ENCODE measurements around the gene ASTN2. TPM values are rescaled to one million over a fixed set of nuclear protein-coding genes. Genes with fewer than 3 reads are reported as not detected.
A peak's percentile ranks its signal among the peaks of the same experiment; 100 is the strongest.

Gene ASTN2
- total RNA-seq, 1 experiment from 2014 or later = 1.8 TPM

DNA sequence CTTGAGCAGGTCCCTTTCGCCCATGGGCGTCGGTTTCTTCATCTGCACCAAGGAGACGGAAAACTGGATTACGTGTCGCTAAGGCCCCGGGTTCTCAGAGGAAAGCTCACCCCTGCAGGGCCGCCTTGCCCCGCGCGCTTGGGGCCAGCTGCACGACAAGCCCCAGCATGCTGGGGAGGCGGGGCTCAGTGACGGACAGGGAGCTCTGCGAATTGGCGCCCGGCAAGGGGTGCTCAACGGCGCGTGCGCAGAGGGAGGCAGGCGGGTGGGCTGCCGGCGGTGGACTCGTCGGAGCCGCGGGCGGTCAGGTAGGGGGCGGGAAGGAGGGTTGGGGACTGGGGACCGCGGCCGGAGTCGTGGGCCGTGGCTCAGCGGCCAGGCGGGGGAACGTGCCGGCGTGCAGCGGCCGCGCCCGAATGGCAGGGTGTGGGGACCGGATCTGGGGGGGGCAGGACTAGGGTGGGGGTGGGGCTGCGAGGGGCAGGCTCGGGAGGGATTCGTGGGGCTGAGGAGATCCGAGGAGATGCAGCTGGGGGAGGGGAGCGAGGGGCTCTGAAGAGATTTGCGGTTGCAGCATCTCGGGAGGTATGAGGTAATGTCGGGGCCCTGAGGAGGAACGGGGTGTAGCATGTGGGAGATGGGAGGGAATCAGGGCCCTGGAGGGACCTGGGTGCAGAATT is 727.6 kb downstream of the ASTN2 start, which contains the start of gene TRIM32:
Gene TRIM32 (plus strand): TSS at position 232 of the 680 bp plus-strand sequence. CDS start 10,438 bp downstream, outside the sequence.
- H3K4me3 ChIP-seq = peak within 1 kb of the TSS; percentile 49
- DNase-seq (ENCODE audit: low read depth in 1 of 2, low spot score in 2 of 2) = peak; percentile 80 to 90
- peaks cover 41% of the 10 kb centered on the region for H3K4me1 ChIP-seq (replicated peaks)
- H3K36me3 ChIP-seq = peaks cover 12% of the 10 kb centered on the region
- peak within 1 kb of the TSS; percentile 52; the same call in 1 of the 2 replicates for H3K27ac ChIP-seq
- no peaks in the 10 kb centered on the region for H3K27me3 ChIP-seq (replicated peaks)
- H3K9me3 ChIP-seq (replicated peaks) = no peaks in the 10 kb centered on the region

DNA sequence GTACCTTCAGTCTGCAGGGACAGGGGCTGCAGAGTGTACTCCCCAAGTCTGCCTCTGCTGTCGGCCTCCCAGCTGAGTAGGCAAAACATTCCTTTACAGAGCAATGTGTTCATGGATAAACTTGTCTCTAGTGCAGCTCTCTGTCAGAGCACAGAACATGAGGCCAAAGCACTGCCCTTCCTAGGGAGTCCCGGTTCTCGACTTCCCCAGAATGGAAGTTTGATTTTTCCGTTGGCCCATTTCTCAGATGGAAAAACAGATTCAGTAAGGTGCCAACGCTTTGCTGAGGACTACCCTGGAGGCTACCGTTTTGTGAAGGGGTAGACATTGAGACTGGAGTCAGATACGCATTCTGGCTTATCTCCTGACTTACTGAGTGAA is 728.2 kb downstream of the ASTN2 start:
- H3K4me3 ChIP-seq = peak overlapping the region; percentile 49
- no peak for DNase-seq (ENCODE audit: low read depth in 1 of 2, low spot score in 2 of 2)
- H3K36me3 ChIP-seq = peaks cover 10% of the 10 kb centered on the region
- peak overlapping the region; percentile 52; the same call in 1 of the 2 replicates for H3K27ac ChIP-seq
- no peaks in the 10 kb centered on the region for H3K27me3 ChIP-seq (replicated peaks)
- no peaks in the 10 kb centered on the region for H3K9me3 ChIP-seq (replicated peaks)
- H3K4me1 ChIP-seq (replicated peaks) = peaks cover 41% of the 10 kb centered on the region

DNA sequence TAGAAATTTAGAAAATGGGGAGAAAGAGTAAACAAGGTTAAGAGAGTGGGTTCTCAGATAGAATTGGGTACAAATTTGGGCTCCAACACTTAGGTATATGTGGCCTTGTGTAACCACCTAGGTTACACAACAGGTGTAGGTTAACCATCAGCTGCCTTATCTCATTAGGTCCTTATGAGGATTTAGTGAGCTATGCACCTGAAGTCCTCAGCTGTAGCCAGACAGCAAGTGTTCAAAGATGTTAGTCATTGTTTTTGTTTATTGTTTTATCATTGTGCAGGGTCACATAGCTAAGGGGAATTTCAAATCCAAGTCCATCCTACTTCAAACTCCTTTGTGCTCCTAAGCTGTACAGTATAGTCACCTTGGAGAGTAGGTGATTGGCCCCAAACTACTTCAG is 728.7 kb downstream of the ASTN2 start:
- H3K4me1 ChIP-seq (replicated peaks) = peaks cover 38% of the 10 kb centered on the region
- no peak overlapping the region for H3K27ac ChIP-seq
- no peaks in the 10 kb centered on the region for H3K27me3 ChIP-seq (replicated peaks)
- H3K4me3 ChIP-seq = no peak overlapping the region
- no peaks in the 10 kb centered on the region for H3K9me3 ChIP-seq (replicated peaks)
- peak in 1 of 2 experiments; percentile 11 for DNase-seq (ENCODE audit: low read depth in 1 of 2, low spot score in 2 of 2)
- peaks cover 8% of the 10 kb centered on the region for H3K36me3 ChIP-seq

DNA sequence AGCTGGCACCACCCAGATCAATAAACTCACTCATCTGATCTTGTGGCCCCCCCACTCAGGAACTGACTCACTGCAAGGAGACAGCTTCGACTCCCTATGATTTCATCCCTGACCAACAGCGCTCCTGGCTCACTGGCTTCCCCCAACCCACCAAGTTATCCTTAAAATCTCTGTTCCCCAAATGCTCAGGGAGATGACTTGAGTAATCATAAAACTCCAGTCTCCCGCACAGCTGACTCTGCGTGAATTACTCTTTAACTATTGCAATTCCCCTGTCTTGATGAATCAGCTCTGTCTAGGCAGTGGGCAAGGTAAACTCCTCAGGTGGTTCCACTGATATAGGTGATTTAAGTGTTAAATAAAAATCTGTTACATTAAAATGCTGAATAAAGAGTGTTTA is 729.7 kb downstream of the ASTN2 start:
- Histone ChIP-seq H3K27ac (no peak overlapping the region), H3K36me3 (peaks cover 1% of the 10 kb centered on the region; the same call in 1 of the 2 replicates), H3K4me3 (no peak overlapping the region), H3K4me1 (replicated peaks) (peaks cover 30% of the 10 kb centered on the region), H3K9me3 (replicated peaks) (no peaks in the 10 kb centered on the region), H3K27me3 (replicated peaks) (no peaks in the 10 kb centered on the region)
- no peak for DNase-seq (ENCODE audit: low read depth in 1 of 2, low spot score in 2 of 2)

- Histone ChIP-seq H3K36me3 (no peaks in the 10 kb centered on the region), H3K27me3 (replicated peaks) (no peaks in the 10 kb centered on the region), H3K4me1 (replicated peaks) (peaks cover 19% of the 10 kb centered on the region), H3K27ac (no peak overlapping the region), H3K4me3 (no peak overlapping the region), H3K9me3 (replicated peaks) (no peaks in the 10 kb centered on the region)
- DNase-seq (ENCODE audit: low read depth in 1 of 2, low spot score in 2 of 2) = no peak
Observed at GRCh38 chr9:116683535-116683934, 731.3 kb downstream of the ASTN2 start.

DNA sequence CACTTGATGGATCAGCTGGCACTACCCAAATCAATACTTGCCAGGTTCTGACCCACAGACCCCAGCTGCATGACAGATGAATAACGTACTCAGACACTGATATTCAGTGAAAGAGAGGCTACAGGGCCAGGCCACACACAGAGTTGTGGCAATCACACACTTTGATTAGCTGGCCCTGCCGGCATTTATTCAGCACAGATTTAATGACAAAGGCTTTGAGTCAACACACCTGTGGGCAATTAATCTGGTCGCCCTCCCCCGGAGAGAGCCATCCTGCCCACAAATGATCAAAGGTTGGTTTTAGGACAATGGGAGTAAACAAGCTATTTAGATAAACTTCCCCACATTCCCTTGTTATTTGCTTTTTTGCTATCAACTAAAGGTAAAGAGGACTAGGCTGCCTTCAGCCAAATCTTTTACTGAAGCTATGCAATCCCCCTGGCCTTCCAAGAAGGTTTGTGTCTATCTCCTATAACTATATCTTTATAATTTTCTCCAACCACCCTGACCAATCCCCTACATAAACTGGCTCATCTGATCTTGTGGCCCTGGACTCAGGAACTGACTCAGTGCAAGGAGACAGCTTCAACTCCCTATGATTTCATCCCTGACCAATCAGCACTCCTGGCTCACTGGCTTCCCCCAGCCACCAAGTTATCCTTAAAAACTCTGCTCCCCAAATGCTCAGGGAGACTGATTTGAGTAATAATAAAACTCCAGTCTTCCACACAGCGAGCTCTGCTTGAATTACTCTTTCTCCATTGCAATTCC is 740.5 kb downstream of the ASTN2 start:
- H3K9me3 ChIP-seq (replicated peaks) = no peaks in the 10 kb centered on the region
- DNase-seq (ENCODE audit: low read depth in 1 of 2, low spot score in 2 of 2) = no peak
- H3K4me1 ChIP-seq (replicated peaks) = peaks cover 6% of the 10 kb centered on the region
- no peaks in the 10 kb centered on the region for H3K27me3 ChIP-seq (replicated peaks)
- no peak overlapping the region for H3K27ac ChIP-seq
- H3K4me3 ChIP-seq = no peak overlapping the region
- H3K36me3 ChIP-seq = no peaks in the 10 kb centered on the region

- Histone ChIP-seq H3K27ac (no peak overlapping the region), H3K27me3 (replicated peaks) (no peaks in the 10 kb centered on the region), H3K36me3 (no peaks in the 10 kb centered on the region), H3K9me3 (replicated peaks) (no peaks in the 10 kb centered on the region), H3K4me3 (no peak overlapping the region), H3K4me1 (replicated peaks) (peaks cover 10% of the 10 kb centered on the region)
- DNase-seq (ENCODE audit: low read depth in 1 of 2, low spot score in 2 of 2) = no peak
Observed at GRCh38 chr9:116673375-116673774, 741.5 kb downstream of the ASTN2 start.

DNA sequence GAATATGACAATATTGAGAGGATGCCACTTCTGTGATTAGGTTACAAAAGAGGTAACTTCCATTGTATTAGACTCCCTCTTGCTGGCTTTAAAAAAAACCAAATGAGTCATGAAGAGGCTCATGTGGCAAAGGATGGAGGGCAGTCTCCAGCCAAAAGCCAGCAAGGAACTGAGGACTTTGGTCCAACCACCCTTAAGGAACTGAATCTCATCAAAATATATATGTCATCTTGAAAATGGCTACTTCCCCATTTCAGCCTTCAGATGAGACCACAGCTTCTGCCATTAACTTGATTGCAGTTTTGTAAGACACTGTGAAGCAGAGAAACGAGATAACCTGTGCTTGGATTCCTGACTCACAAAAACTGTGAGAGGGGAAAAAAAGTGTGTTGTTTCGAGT is 743.3 kb downstream of the ASTN2 start:
- no peak for DNase-seq (ENCODE audit: low read depth in 1 of 2, low spot score in 2 of 2)
- peaks cover 10% of the 10 kb centered on the region for H3K4me1 ChIP-seq (replicated peaks)
- no peak overlapping the region for H3K4me3 ChIP-seq
- H3K36me3 ChIP-seq = no peaks in the 10 kb centered on the region
- H3K9me3 ChIP-seq (replicated peaks) = no peaks in the 10 kb centered on the region
- H3K27ac ChIP-seq = no peak overlapping the region
- no peaks in the 10 kb centered on the region for H3K27me3 ChIP-seq (replicated peaks)

DNA sequence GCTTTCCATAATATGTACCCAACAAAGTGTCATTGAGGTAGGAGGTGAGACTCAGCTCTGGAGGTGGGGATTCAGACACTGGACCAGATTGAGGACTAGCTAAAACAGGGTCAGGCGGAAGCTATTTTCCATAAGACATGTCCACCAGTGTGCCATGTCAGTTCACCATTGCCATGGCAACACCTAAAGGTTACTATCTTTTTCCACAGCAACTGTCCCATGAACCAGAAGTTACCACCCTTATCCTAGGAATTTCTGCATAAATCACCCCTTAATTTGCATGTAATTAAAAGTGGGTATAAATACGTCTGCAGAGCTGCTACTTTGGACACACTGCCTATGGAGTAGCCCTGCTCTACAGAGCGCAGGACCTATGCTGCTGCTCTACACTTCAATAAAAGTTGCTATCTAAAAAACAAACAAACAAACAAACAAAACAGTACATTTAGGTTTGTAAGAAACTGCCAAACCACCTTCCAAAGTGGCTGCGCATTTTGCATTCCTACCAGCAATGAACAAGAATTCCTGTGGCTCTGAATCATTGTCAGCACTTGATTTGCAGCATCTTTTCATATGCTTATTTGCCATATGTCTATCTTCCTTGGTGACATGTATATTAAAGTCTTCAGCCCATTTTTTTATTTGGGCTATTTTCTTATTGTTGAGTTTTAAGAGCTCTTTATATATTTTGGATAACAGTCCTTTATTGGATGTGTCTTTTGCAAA is 745.7 kb downstream of the ASTN2 start:
- no peak overlapping the region for H3K4me3 ChIP-seq
- H3K4me1 ChIP-seq (replicated peaks) = peaks cover 9% of the 10 kb centered on the region
- peak in 1 of 2 experiments; percentile 7 for DNase-seq (ENCODE audit: low read depth in 1 of 2, low spot score in 2 of 2)
- H3K27me3 ChIP-seq (replicated peaks) = no peaks in the 10 kb centered on the region
- no peaks in the 10 kb centered on the region for H3K36me3 ChIP-seq
- no peaks in the 10 kb centered on the region for H3K9me3 ChIP-seq (replicated peaks)
- no peak overlapping the region for H3K27ac ChIP-seq

GRCh38 chr9:116663581-116663980 is 751.3 kb downstream of the ASTN2 start:
- DNase-seq (ENCODE audit: low read depth in 1 of 2, low spot score in 2 of 2) = no peak
- H3K27me3 ChIP-seq (replicated peaks) = no peaks in the 10 kb centered on the region
- no peak overlapping the region for H3K4me3 ChIP-seq
- H3K4me1 ChIP-seq (replicated peaks) = no peaks in the 10 kb centered on the region
- no peak overlapping the region for H3K27ac ChIP-seq
- no peaks in the 10 kb centered on the region for H3K36me3 ChIP-seq
- no peaks in the 10 kb centered on the region for H3K9me3 ChIP-seq (replicated peaks)

DNA sequence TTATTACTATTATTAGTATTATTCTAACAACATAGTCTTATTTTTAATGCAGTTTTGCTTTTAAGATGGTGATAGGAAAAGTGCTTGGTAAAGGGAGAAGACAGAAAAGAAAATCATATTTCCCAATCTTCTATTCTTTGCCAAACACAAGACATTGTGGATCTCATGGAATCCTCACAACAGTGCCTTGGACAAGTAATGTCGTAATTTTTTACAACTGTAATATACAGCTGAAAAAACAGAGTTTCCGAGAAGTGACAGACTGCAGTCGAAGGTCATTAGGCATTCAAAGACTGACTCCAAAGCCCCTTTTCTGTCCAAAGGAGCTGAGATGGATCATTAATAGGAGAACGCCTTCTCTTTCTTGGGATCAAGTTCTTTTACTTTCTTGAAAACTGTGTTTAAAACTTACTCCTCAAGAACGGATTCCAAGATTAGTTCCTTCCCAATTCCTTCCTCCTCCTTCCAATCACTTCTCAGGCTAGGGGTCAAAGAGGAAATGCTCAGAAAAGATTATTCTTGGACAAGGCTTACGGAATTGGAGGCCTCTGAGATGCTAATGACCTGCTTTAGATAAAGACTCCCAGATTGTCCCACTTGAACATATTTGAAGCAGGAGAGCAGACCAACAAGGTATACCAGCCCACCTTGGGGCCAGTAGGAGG is 752.1 kb downstream of the ASTN2 start:
- Histone ChIP-seq H3K9me3 (replicated peaks) (no peaks in the 10 kb centered on the region), H3K4me3 (no peak overlapping the region), H3K36me3 (no peaks in the 10 kb centered on the region), H3K27me3 (replicated peaks) (no peaks in the 10 kb centered on the region), H3K27ac (no peak overlapping the region), H3K4me1 (replicated peaks) (no peaks in the 10 kb centered on the region)
- DNase-seq (ENCODE audit: low read depth in 1 of 2, low spot score in 2 of 2) = no peak

- Histone ChIP-seq H3K27ac (no peak overlapping the region), H3K9me3 (replicated peaks) (no peaks in the 10 kb centered on the region), H3K4me3 (no peak overlapping the region), H3K36me3 (no peaks in the 10 kb centered on the region), H3K4me1 (replicated peaks) (no peaks in the 10 kb centered on the region), H3K27me3 (replicated peaks) (no peaks in the 10 kb centered on the region)
- DNase-seq (ENCODE audit: low read depth in 1 of 2, low spot score in 2 of 2) = peak in 1 of 2 experiments; percentile 38
Observed at GRCh38 chr9:116661037-116661954, 753.6 kb downstream of the ASTN2 start.

- H3K4me3 ChIP-seq = no peak overlapping the region
- no peaks in the 10 kb centered on the region for H3K4me1 ChIP-seq (replicated peaks)
- H3K9me3 ChIP-seq (replicated peaks) = no peaks in the 10 kb centered on the region
- H3K36me3 ChIP-seq = no peaks in the 10 kb centered on the region
- no peaks in the 10 kb centered on the region for H3K27me3 ChIP-seq (replicated peaks)
- DNase-seq (ENCODE audit: low read depth in 1 of 2, low spot score in 2 of 2) = no peak
- H3K27ac ChIP-seq = no peak overlapping the region
Observed at GRCh38 chr9:116658265-116658664, 756.6 kb downstream of the ASTN2 start.
